NCI-H446 treated with DMSO at 0.1 percent for 48 hours (cell line): ENCODE measurements around the gene ZNF827.

ENCODE experiments used
- DNase-seq: peaks from one replicate; lab custom pipeline; 2025; lab: John Stamatoyannopoulos, UW

The ZNF827 gene

GRCh38 chr4:145828802-145829485 lies 109.7 kb downstream of the ZNF827 start:
- no peak for DNase-seq

GRCh38 chr4:145827885-145828284 lies 110.7 kb downstream of the ZNF827 start:
- no peak for DNase-seq

GRCh38 chr4:145825255-145825654 lies 113.4 kb downstream of the ZNF827 start:
- DNase-seq: no peak

- no peak for DNase-seq
Observed at GRCh38 chr4:145824463-145824862, 114.2 kb downstream of the ZNF827 start.

GRCh38 chr4:145823743-145824142 lies 114.9 kb downstream of the ZNF827 start:
- no peak for DNase-seq

- DNase-seq: no peak
Observed at GRCh38 chr4:145822581-145822980, 116.0 kb downstream of the ZNF827 start.

GRCh38 chr4:145822181-145822580 lies 116.4 kb downstream of the ZNF827 start:
- no peak for DNase-seq

GRCh38 chr4:145821766-145822165 lies 116.9 kb downstream of the ZNF827 start:
- no peak for DNase-seq

- DNase-seq: peak; percentile 3
Observed at GRCh38 chr4:145820407-145820806, 118.2 kb downstream of the ZNF827 start.

- peak; percentile 87 for DNase-seq
Observed at GRCh38 chr4:145819853-145820181, 118.8 kb downstream of the ZNF827 start.

GRCh38 chr4:145819101-145819852 lies 119.3 kb downstream of the ZNF827 start:
- no peak for DNase-seq

- no peak for DNase-seq
Observed at GRCh38 chr4:145818011-145818410, 120.6 kb downstream of the ZNF827 start.

- DNase-seq: no peak
Observed at GRCh38 chr4:145816091-145816490, 122.5 kb downstream of the ZNF827 start.

- DNase-seq: no peak
Observed at GRCh38 chr4:145815626-145816025, 123.0 kb downstream of the ZNF827 start.

GRCh38 chr4:145815027-145815612 lies 123.5 kb downstream of the ZNF827 start:
- no peak for DNase-seq

GRCh38 chr4:145814246-145814645 lies 124.4 kb downstream of the ZNF827 start:
- DNase-seq: no peak

GRCh38 chr4:145812919-145813318 lies 125.7 kb downstream of the ZNF827 start:
- no peak for DNase-seq

- no peak for DNase-seq
Observed at GRCh38 chr4:145808848-145809512, 129.6 kb downstream of the ZNF827 start.

- peak; percentile 9 for DNase-seq
Observed at GRCh38 chr4:145808021-145808650, 130.5 kb downstream of the ZNF827 start.

- no peak for DNase-seq
Observed at GRCh38 chr4:145805490-145805889, 133.1 kb downstream of the ZNF827 start.

GRCh38 chr4:145804116-145804515 lies 134.5 kb downstream of the ZNF827 start:
- DNase-seq: peak; percentile 77

- no peak for DNase-seq
Observed at GRCh38 chr4:145799223-145799622, 139.4 kb downstream of the ZNF827 start.
